SK-N-SH treated with all-trans-retinoic acid at 6 μM for 48 hours (cell line): ENCODE results near the gene GARNL3.
A peak's percentile ranks its signal among the peaks of the same experiment; 100 is the strongest.

Source experiments
- ATAC-seq: fragments of 200-7000 bp; cut with Tn5 transposase; 3 replicates; pipeline ENCODE4 v1.9.1; 2020; ENCODE audit warnings: mild to moderate bottlenecking, moderate library complexity
- ARNTL ChIP-seq: fragments of 450-650 bp; formaldehyde crosslinking; IDR thresholded peaks from 2 replicates; pipeline ENCODE4 v1.5.0; 2020; ENCODE audit warnings: low read depth, mild to moderate bottlenecking, moderate library complexity, borderline replicate concordance
- BACH2 ChIP-seq: fragments of 250-450 bp; sonication (Bioruptor Pico); IDR thresholded peaks from 2 replicates; pipeline ENCODE4 v1.9.0; 2021; ENCODE audit warnings: mild to moderate bottlenecking, borderline replicate concordance
- CREB5 ChIP-seq: fragments of 250-450 bp; sonication (Bioruptor Pico); IDR thresholded peaks from 2 replicates; pipeline ENCODE4 v1.5.1; 2020; ENCODE audit warnings: low read depth, mild to moderate bottlenecking, moderate library complexity
- CSDC2 ChIP-seq: fragments of 250-450 bp; sonication (Bioruptor Pico); IDR thresholded peaks from 2 replicates; pipeline ENCODE4 v1.5.0; 2020; ENCODE audit warnings: mild to moderate bottlenecking, moderate library complexity
- ESRRG ChIP-seq: fragments of 250-450 bp; sonication (Bioruptor Pico); IDR thresholded peaks from 2 replicates; pipeline ENCODE4 v1.6.1; 2021; ENCODE audit warnings: mild to moderate bottlenecking
- GLIS3 ChIP-seq: fragments of 250-450 bp; sonication (Bioruptor Pico); IDR thresholded peaks from 2 replicates; pipeline ENCODE4 v1.5.0; 2020; ENCODE audit warnings: mild to moderate bottlenecking, moderate library complexity
- ISL1 ChIP-seq: fragments of 250-450 bp; sonication (Bioruptor Pico); IDR thresholded peaks from 2 replicates; pipeline ENCODE4 v2.1.2; 2022; ENCODE audit warnings: mild to moderate bottlenecking, moderate library complexity
- OSR1 ChIP-seq: fragments of 250-450 bp; sonication (Bioruptor Pico); IDR thresholded peaks from 2 replicates; pipeline ENCODE4 v1.8.0; 2022; ENCODE audit warnings: moderate library complexity, mild to moderate bottlenecking, inconsistent platforms
- PATZ1 ChIP-seq: fragments of 250-450 bp; sonication (Bioruptor Pico); IDR thresholded peaks from 2 replicates; pipeline ENCODE4 v1.8.0; 2020; ENCODE audit warnings: mild to moderate bottlenecking, moderate library complexity, borderline replicate concordance
- POU6F1 ChIP-seq: fragments of 250-450 bp; sonication (Bioruptor Pico); IDR thresholded peaks from 2 replicates; pipeline ENCODE4 v1.8.0; 2021; ENCODE audit warnings: low read depth, mild to moderate bottlenecking, moderate library complexity, borderline replicate concordance
- PPARA ChIP-seq: fragments of 250-450 bp; sonication (Bioruptor Pico); IDR thresholded peaks from 2 replicates; pipeline ENCODE4 v1.5.0; 2020; ENCODE audit warnings: mild to moderate bottlenecking, borderline replicate concordance
- RARB ChIP-seq: fragments of 250-450 bp; sonication (Bioruptor Pico); IDR thresholded peaks from 2 replicates; pipeline ENCODE4 v1.8.0; 2021; ENCODE audit warnings: mild to moderate bottlenecking, moderate library complexity
- SNAI2 ChIP-seq: fragments of 250-450 bp; sonication (Bioruptor Pico); IDR thresholded peaks from 2 replicates; pipeline ENCODE4 v1.5.0; 2020; ENCODE audit warnings: mild to moderate bottlenecking, moderate library complexity
- TCF4 ChIP-seq: fragments of 250-450 bp; sonication (Bioruptor Pico); IDR thresholded peaks from 2 replicates; pipeline ENCODE4 v1.8.0; 2021; ENCODE audit warnings: mild to moderate bottlenecking, moderate library complexity, borderline replicate concordance
- TOX ChIP-seq: fragments of 250-450 bp; sonication (Bioruptor Pico); IDR thresholded peaks from 2 replicates; pipeline ENCODE4 v1.8.0; 2021; ENCODE audit warnings: mild to moderate bottlenecking, moderate library complexity, borderline replicate concordance
- TSHZ2 ChIP-seq: fragments of 250-450 bp; sonication (Bioruptor Pico); IDR thresholded peaks from 2 replicates; pipeline ENCODE4 v1.5.0; 2020; ENCODE audit warnings: mild to moderate bottlenecking, moderate library complexity
- ZC3H10 ChIP-seq: fragments of 250-450 bp; sonication (Bioruptor Pico); IDR thresholded peaks from 2 replicates; pipeline ENCODE4 v1.5.1; 2021; ENCODE audit warnings: mild to moderate bottlenecking, moderate library complexity
- ZFP3 ChIP-seq: fragments of 250-450 bp; sonication (Bioruptor Pico); IDR thresholded peaks from 2 replicates; pipeline ENCODE4 v1.5.0; 2020; ENCODE audit warnings: mild to moderate bottlenecking, moderate library complexity
- ZFP30 ChIP-seq: fragments of 450-650 bp; formaldehyde crosslinking; IDR thresholded peaks from 2 replicates; pipeline ENCODE4 v1.5.0; 2022; ENCODE audit warnings: mild to moderate bottlenecking, moderate library complexity
- ZNF565 ChIP-seq: fragments of 450-650 bp; formaldehyde crosslinking; conservative IDR thresholded peaks from 2 replicates; pipeline ENCODE4 v1.5.0; 2020; ENCODE audit warnings: low read depth, mild to moderate bottlenecking, moderate library complexity
- ZNF70 ChIP-seq: fragments of 450-650 bp; formaldehyde crosslinking; IDR thresholded peaks from 2 replicates; pipeline ENCODE4 v1.5.0; 2020; ENCODE audit warnings: mild to moderate bottlenecking, moderate library complexity
- ZNF8 ChIP-seq: fragments of 450-650 bp; formaldehyde crosslinking; IDR thresholded peaks from 2 replicates; pipeline ENCODE4 v1.5.0; 2020; ENCODE audit warnings: mild to moderate bottlenecking, moderate library complexity

GARNL3 gene

GRCh38 chr9:127336086-127336485 lies 71.5 kb downstream of the GARNL3 start:
- ATAC-seq = no peak
- TF ChIP-seq ZNF565 (no peak), BACH2 (CRISPR knock-in tag) (no peak)

- no peak for TF ChIP-seq TSHZ2 (CRISPR knock-in tag)
- no peak for TF ChIP-seq TCF4 (CRISPR knock-in tag)
- TF ChIP-seq GLIS3 = no peak
- no peak for TF ChIP-seq ZC3H10 (CRISPR knock-in tag)
- TF ChIP-seq OSR1 (CRISPR knock-in tag) = no peak
- TF ChIP-seq TOX = no peak
- TF ChIP-seq ISL1 (CRISPR knock-in tag) = peak; percentile 35
- TF ChIP-seq ESRRG (CRISPR knock-in tag) = no peak
- no peak for TF ChIP-seq CSDC2
- 0 out of 2 replicates have a peak, but pooled peaks have one; percentile 3 for TF ChIP-seq SNAI2 (CRISPR knock-in tag)
- no peak for TF ChIP-seq POU6F1
- TF ChIP-seq ZFP30 (CRISPR knock-in tag) = no peak
- no peak for TF ChIP-seq ARNTL (CRISPR knock-in tag)
- TF ChIP-seq ZFP3 (CRISPR knock-in tag) = peak; percentile 90
- ATAC-seq = peak; percentile 91
These were observed 72.2 kb downstream of the GARNL3 start for GRCh38 chr9:127336506-127337352.

- no peak for ATAC-seq
- no peak for TF ChIP-seq RARB
- no peak for TF ChIP-seq PATZ1
- no peak for TF ChIP-seq CSDC2
- no peak for TF ChIP-seq ZFP3 (CRISPR knock-in tag)
- no peak for TF ChIP-seq GLIS3
- TF ChIP-seq OSR1 (CRISPR knock-in tag) = no peak
- no peak for TF ChIP-seq ZNF8 (CRISPR knock-in tag)
- no peak for TF ChIP-seq ZNF70 (CRISPR knock-in tag)
- TF ChIP-seq PPARA (CRISPR knock-in tag) = no peak
- TF ChIP-seq ESRRG (CRISPR knock-in tag) = no peak
- TF ChIP-seq TCF4 (CRISPR knock-in tag) = no peak
- no peak for TF ChIP-seq BACH2 (CRISPR knock-in tag)
- TF ChIP-seq TOX = no peak
- no peak for TF ChIP-seq ZNF565
- TF ChIP-seq, all 23 proteins: peak for 0
These were observed 76.1 kb downstream of the GARNL3 start for GRCh38 chr9:127340721-127341120.

GRCh38 chr9:127341152-127341551 lies 76.6 kb downstream of the GARNL3 start:
- no peak for ATAC-seq
- no peak for TF ChIP-seq PATZ1
- no peak for TF ChIP-seq RARB
- TF ChIP-seq CREB5 = no peak
- no peak for TF ChIP-seq ZNF70 (CRISPR knock-in tag)
- TF ChIP-seq SNAI2 (CRISPR knock-in tag) = no peak
- no peak for TF ChIP-seq TSHZ2 (CRISPR knock-in tag)
- no peak for TF ChIP-seq ZC3H10 (CRISPR knock-in tag)
- no peak for TF ChIP-seq ZNF565
- no peak for TF ChIP-seq ZFP30 (CRISPR knock-in tag)
- TF ChIP-seq GLIS3 = no peak
- no peak for TF ChIP-seq ZNF8 (CRISPR knock-in tag)
- TF ChIP-seq ZFP3 (CRISPR knock-in tag) = no peak
